K562 (cell line): ENCODE results near the gene BLM. TPM values are rescaled to one million over a fixed set of nuclear protein-coding genes. Genes with fewer than 3 reads are reported as not detected.

Source experiments
- ATAC-seq: fragments of 200-7000 bp; cut with Tn5 transposase; 3 replicates; pipeline ENCODE4 v1.9.1; 2020; ENCODE audit warnings: moderate library complexity
- BruUV-seq: library from RNA; stranded (reverse); fragments of 400-500 nt; replicated peaks from 2 replicates; lab custom pipeline; 2021; lab: Mats Ljungman, UMichigan
- CTCF ChIA-PET: fragments of 300-600 bp; formaldehyde crosslinking; extraction: SDS; loops from one replicate; lab custom pipeline; 2021; ENCODE audit warnings: low intra/inter-chr PET ratio; lab: Yijun Ruan, JAX
- POLR2A ChIA-PET: fragments of 300-600, 350-650 bp; sonication (Branson Sonifier 250); formaldehyde crosslinking; extraction: SDS; loops from one replicate; lab custom pipeline; 2021; ENCODE audit warnings: antibody characterized with exemption, inconsistent platforms; lab: Yijun Ruan, JAX
- DNase-seq, 4 experiments: peaks; one replicate each; pipeline versions ENCODE4 v3.0.0 to v3.0.0-alpha.2; 2011 to 2018; ENCODE audit warnings: low spot score in 3 of 4, mixed read lengths in 3 of 4; ENCODE audit errors: extremely low read depth in 1 of 4
- FAIRE-seq: peaks from 2 replicates; lab custom pipeline; 2011; peaks lifted over from hg19 to GRCh38; lab: Jason Lieb, UNC
- H2AFZ ChIP-seq: 2 replicates; pipeline ENCODE4 v1.6.0; 2011; ENCODE audit warnings: low read depth, low read length, control low read depth, inconsistent platforms
- H3K27ac ChIP-seq: fragments of 200-600 bp; 3 replicates; pipeline ENCODE4 v1.8.0; 2011; ENCODE audit warnings: low read depth, mild to moderate bottlenecking, control low read depth, inconsistent platforms, low read length, moderate library complexity, mixed read lengths; ENCODE audit errors: extremely low read depth
- H3K27me3 ChIP-seq, 2 experiments: fragments of 300-600 bp in 1 of 2; 2 replicates in 1 of 2; 3 replicates in 1 of 2; pipeline versions ENCODE4 v1.6.0 to v1.8.0; 2011; ENCODE audit warnings: inconsistent platforms in 2 of 2, low read length in 2 of 2, mild to moderate bottlenecking in 1 of 2, mixed read lengths in 1 of 2, moderate library complexity in 1 of 2; ENCODE audit not compliant: control insufficient read depth in 2 of 2, insufficient read depth in 2 of 2
- H3K36me3 ChIP-seq: fragments of 300-600 bp; 3 replicates; pipeline ENCODE4 v1.8.0; 2011; ENCODE audit warnings: mild to moderate bottlenecking, low read length, inconsistent platforms; ENCODE audit not compliant: control insufficient read depth, insufficient read depth
- H3K4me1 ChIP-seq, 2 experiments: fragments of 200-600 bp in 1 of 2; replicated peaks in 1 of 2; 2 replicates in 1 of 2; 3 replicates in 1 of 2; pipeline versions ENCODE4 v1.5.1 to v1.8.0; 2011; ENCODE audit warnings: inconsistent platforms in 2 of 2, low read length in 2 of 2, mild to moderate bottlenecking in 1 of 2, mixed read lengths in 1 of 2, moderate library complexity in 1 of 2; ENCODE audit not compliant: control insufficient read depth in 2 of 2, insufficient read depth in 2 of 2
- H3K4me2 ChIP-seq: 2 replicates; pipeline ENCODE4 v1.6.1; 2011; ENCODE audit warnings: low read length, control low read depth, inconsistent platforms, mixed read lengths; ENCODE audit not compliant: insufficient read depth
- H3K4me3 ChIP-seq: fragments of 200-600 bp; sonication (generic), shearing (Covaris generic); 2 replicates; pipeline ENCODE4 v1.5.1; 2016; ENCODE audit warnings: control low read depth, inconsistent platforms
- H3K79me2 ChIP-seq: fragments of 200-600 bp; 3 replicates; pipeline ENCODE4 v1.8.0; 2011; ENCODE audit warnings: low read length, inconsistent platforms; ENCODE audit not compliant: control insufficient read depth, insufficient read depth
- H3K9ac ChIP-seq, 2 experiments: 2 replicates each; pipeline versions ENCODE4 v1.6.0 to v1.6.1; 2011; ENCODE audit warnings: low read depth in 2 of 2, low read length in 2 of 2, control low read depth in 1 of 2, inconsistent platforms in 1 of 2, mild to moderate bottlenecking in 1 of 2, mixed read lengths in 1 of 2; ENCODE audit not compliant: insufficient read depth in 1 of 2
- H3K9me1 ChIP-seq: one replicate; pipeline ENCODE4 v1.6.0; 2011; ENCODE audit warnings: inconsistent platforms, mild to moderate bottlenecking, low read length, moderate library complexity; ENCODE audit not compliant: control insufficient read depth, insufficient read depth
- H3K9me3 ChIP-seq: replicated peaks from 2 replicates; pipeline ENCODE4 v1.5.1; 2011; ENCODE audit warnings: low read depth, low read length, inconsistent platforms; ENCODE audit not compliant: control insufficient read depth, insufficient read depth
- H4K20me1 ChIP-seq: replicated peaks from 2 replicates; pipeline ENCODE4 v1.6.1; 2011; ENCODE audit warnings: low read length, inconsistent platforms, mixed read lengths; ENCODE audit not compliant: control insufficient read depth, insufficient read depth
- EP400 ChIP-seq: fragments of 450-650 bp; IDR thresholded peaks from 2 replicates; pipeline ENCODE4 v1.6.1; 2017; ENCODE audit warnings: antibody characterized with exemption, mild to moderate bottlenecking, moderate library complexity
- MEIS2 ChIP-seq: fragments of 450-650 bp; IDR thresholded peaks from 2 replicates; pipeline ENCODE4 v1.6.1; 2014; ENCODE audit warnings: mild to moderate bottlenecking; ENCODE audit not compliant: partially characterized antibody
- PURB ChIP-seq: sonication (generic); formaldehyde crosslinking; IDR thresholded peaks from 2 replicates; pipeline ENCODE4 v1.9.0; 2021; ENCODE audit warnings: low read depth, mild to moderate bottlenecking, missing genetic modification reagents
- ZFX ChIP-seq: sonication (generic); formaldehyde crosslinking; IDR thresholded peaks from 2 replicates; pipeline ENCODE4 v1.8.0; 2022; ENCODE audit warnings: mild to moderate bottlenecking, missing genetic modification reagents, moderate library complexity
- WGBS: fragments of 100-300 bp; shearing (Covaris generic); methylation state at CpG from one replicate; pipeline ENCODE4 v1.1.6; 2016; ENCODE audit warnings: low coverage, mixed read lengths; ENCODE audit not compliant: insufficient coverage; ENCODE audit errors: missing lambda C conversion rate; 5-methylcytosine and 5-hydroxymethylcytosine counted together
- in situ Hi-C: fragments of 300-500 bp; cut with MboI; formaldehyde crosslinking; loops from 4 replicates; pipeline ENCODE4 v1.15.0; 2018; ENCODE audit warnings: inconsistent platforms, mixed read lengths
- intact Hi-C: fragments of 100-400 bp; cut with micrococcal nuclease; formaldehyde crosslinking; loops from 2 replicates; pipeline ENCODE4 v1.14.2; 2022
- polyA plus RNA-seq, 8 experiments: library from polyadenylated mRNA; depleted of rRNA in 4 of 8; stranded (reverse) in 5 of 8; unstranded in 3 of 8; fragments of >200 nt; fragmentation: Nextera tagmentation in 2 of 8; fragmentation: Illumina TruSeq in 1 of 8; extraction: Ambion mirVana in 2 of 8; extraction: Trizol in 1 of 8; gene quantifications; 2 replicates each; pipeline versions ENCODE4 v1.2.1 to v1.2.3, GENCODE V29; 2011 to 2014; ENCODE audit warnings: inconsistent platforms in 1 of 8, missing spikeins in 1 of 8
- total RNA-seq, 7 experiments: library from RNA; depleted of rRNA in 6 of 7; stranded (reverse); fragments of >200 nt in 6 of 7; fragmentation: Illumina TruSeq in 2 of 7; extraction: Trizol in 2 of 7; gene quantifications; 2 replicates each; pipeline versions ENCODE4 v1.2.1 to v1.2.3, GENCODE V29; 2011 to 2021; ENCODE audit warnings: low replicate concordance in 1 of 7
- TF ChIP-seq, protein P1 (sequence below): fragments of 250-450 bp; sonication (Bioruptor Pico); IDR thresholded peaks from 2 replicates; pipeline ENCODE4 v1.4.0; 2020
- TF ChIP-seq, protein P2 (sequence below), 2 experiments: fragments of 450-650 bp; formaldehyde crosslinking in 1 of 2; IDR thresholded peaks; 2 replicates each; pipeline versions ENCODE4 v1.4.0 to v1.6.1; 2014 to 2020; ENCODE audit warnings: mild to moderate bottlenecking in 2 of 2, borderline replicate concordance in 1 of 2, low read depth in 1 of 2

BLM gene
- total and polyA plus RNA-seq, 9 of the 15 experiments (the other 6 are each of a cell fraction or from before 2014, with no cell fraction given), result 21.0 to 56.0 (median 43.9) TPM

DNA sequence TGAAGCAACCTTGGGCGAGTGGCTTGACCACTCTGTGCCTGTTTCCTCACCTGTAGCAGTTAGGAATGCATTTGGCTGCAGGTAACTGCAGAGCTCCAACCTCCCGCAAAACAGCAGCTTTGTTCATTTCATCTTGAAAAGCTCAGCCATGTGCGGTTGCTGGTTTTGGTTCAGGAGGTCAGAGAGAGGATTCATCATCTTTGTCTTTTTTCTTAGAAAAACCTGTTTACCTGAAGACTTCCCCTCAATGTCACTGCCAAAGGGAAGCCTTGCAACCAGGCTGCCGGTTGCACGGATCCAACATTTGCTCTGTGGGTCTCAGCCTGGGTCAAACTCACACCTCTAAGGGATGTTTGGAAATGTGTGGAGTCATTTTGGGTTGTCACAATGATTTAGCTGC lies 134.8 kb downstream of the BLM start:
- Histone ChIP-seq H3K4me3 (no peak overlapping the region), H3K4me1 (peaks cover 16 to 26% of the 10 kb centered on the region in 2 experiments; a peak in 4 of 5 replicates), H3K4me2 (no peak overlapping the region), H3K9ac (no peak overlapping the region), H2AFZ (peak overlapping the region; percentile 72; the same call in 1 of the 2 replicates), H3K79me2 (no peaks in the 10 kb centered on the region), H3K27ac (no peak overlapping the region), H3K9me1 (no peaks in the 10 kb centered on the region), H3K27me3 (no peaks in the 10 kb centered on the region), H3K36me3 (no peaks in the 10 kb centered on the region), H3K9me3 (no peaks in the 10 kb centered on the region), H4K20me1 (no peaks in the 10 kb centered on the region)
- in situ Hi-C loops, result no loop called here
- no TSS peak for BruUV-seq
- 53% methylated on average over 5 of the region's 5 CpGs for WGBS
- TF ChIP-seq PURB (CRISPR knock-in tag), result no peak
- TF ChIP-seq MEIS2, result peak; percentile 31
- TF ChIP-seq ZFX (CRISPR knock-in tag), result no peak
- TF ChIP-seq, protein P1, sequence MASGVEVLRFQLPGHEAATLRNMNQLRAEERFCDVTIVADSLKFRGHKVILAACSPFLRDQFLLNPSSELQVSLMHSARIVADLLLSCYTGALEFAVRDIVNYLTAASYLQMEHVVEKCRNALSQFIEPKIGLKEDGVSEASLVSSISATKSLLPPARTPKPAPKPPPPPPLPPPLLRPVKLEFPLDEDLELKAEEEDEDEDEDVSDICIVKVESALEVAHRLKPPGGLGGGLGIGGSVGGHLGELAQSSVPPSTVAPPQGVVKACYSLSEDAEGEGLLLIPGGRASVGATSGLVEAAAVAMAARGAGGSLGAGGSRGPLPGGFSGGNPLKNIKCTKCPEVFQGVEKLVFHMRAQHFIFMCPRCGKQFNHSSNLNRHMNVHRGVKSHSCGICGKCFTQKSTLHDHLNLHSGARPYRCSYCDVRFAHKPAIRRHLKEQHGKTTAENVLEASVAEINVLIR (CRISPR knock-in tag), result no peak
- TF ChIP-seq, protein P2, sequence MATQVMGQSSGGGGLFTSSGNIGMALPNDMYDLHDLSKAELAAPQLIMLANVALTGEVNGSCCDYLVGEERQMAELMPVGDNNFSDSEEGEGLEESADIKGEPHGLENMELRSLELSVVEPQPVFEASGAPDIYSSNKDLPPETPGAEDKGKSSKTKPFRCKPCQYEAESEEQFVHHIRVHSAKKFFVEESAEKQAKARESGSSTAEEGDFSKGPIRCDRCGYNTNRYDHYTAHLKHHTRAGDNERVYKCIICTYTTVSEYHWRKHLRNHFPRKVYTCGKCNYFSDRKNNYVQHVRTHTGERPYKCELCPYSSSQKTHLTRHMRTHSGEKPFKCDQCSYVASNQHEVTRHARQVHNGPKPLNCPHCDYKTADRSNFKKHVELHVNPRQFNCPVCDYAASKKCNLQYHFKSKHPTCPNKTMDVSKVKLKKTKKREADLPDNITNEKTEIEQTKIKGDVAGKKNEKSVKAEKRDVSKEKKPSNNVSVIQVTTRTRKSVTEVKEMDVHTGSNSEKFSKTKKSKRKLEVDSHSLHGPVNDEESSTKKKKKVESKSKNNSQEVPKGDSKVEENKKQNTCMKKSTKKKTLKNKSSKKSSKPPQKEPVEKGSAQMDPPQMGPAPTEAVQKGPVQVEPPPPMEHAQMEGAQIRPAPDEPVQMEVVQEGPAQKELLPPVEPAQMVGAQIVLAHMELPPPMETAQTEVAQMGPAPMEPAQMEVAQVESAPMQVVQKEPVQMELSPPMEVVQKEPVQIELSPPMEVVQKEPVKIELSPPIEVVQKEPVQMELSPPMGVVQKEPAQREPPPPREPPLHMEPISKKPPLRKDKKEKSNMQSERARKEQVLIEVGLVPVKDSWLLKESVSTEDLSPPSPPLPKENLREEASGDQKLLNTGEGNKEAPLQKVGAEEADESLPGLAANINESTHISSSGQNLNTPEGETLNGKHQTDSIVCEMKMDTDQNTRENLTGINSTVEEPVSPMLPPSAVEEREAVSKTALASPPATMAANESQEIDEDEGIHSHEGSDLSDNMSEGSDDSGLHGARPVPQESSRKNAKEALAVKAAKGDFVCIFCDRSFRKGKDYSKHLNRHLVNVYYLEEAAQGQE (IDR thresholded peaks at IDR 0.05; ENCODE audit: borderline replicate concordance), result no peak
- TF ChIP-seq, protein P2 (CRISPR knock-in tag; IDR thresholded peaks at IDR 0.05; ENCODE audit: low read depth), result no peak
- no peak for TF ChIP-seq EP400
- intact Hi-C loops, result no loop called here
- ATAC-seq (no peak), FAIRE-seq (peak; percentile 65), DNase-seq (no peak)
- POLR2A ChIA-PET, result interaction anchor here (1.1 to 1.9 kb wide), 2 partner anchors 11 to 17 kb away, joined by 3 to 10 read pairs; partner anchors contain the start of gene FURIN
- CTCF ChIA-PET, result no interaction called here
